C4-2B (cell line): Measurements from ENCODE around the gene HSD17B8.

Experiments used
- H3K27ac ChIP-seq: fragments of 450-650 bp; 2 replicates; pipeline ENCODE4 v1.5.1; 2017
- CTCF ChIP-seq: fragments of 450-650 bp; conservative IDR thresholded peaks from 2 replicates; pipeline ENCODE4 v1.5.1; 2017; ENCODE audit warnings: mild to moderate bottlenecking
- ZFX ChIP-seq: fragments of 450-650 bp; IDR thresholded peaks from 2 replicates; pipeline ENCODE4 v1.6.1; 2017

Gene HSD17B8

GRCh38 chr6:33171880-33172687 lies 32.4 kb upstream of the HSD17B8 start:
- no peak overlapping the region for H3K27ac ChIP-seq
- no peak for TF ChIP-seq ZFX
- TF ChIP-seq CTCF: no peak

DNA sequence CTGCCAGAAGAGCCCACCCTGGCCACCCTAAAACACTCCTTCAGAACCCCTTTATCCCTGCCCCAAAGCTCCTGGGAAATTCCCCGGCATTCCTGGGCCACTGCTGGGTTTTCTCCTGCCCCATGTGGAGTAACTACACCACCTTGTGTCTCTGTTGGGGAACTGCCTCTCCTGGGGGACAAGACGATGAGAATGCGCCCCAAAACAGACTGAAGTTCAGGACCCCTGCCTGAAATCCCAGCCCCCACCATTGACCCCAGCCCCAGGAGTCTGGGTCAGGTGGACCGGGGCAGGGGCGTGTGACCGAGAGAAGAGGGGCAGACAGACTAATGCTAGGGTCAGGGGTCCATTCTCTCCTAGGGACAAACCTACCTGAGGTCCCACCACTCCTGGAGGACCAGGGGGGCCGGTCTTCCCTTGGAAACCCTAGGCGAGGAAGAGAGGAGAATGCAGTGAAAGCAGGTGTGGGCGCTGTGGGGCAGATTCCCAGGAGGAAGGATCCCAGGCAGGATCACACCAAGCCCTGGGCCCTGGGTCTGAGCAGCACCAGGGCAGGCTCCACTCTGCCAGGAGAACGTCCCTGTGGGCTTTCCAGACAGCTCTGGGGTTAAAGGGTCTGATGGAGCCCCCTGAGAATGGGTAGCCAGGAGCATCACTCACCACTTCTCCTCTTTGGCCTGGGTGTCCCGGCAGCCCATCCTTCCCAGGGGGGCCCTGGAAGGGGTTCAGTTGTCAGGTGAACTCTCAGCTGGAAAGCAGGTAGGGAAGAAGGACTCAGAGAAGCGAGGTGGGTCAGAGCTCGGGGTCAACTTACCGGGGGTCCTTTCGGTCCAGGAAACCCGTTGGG lies 31.5 kb upstream of the HSD17B8 start:
- H3K27ac ChIP-seq: no peak overlapping the region
- TF ChIP-seq ZFX: no peak
- no peak; the same call in 1 of the 2 replicates for TF ChIP-seq CTCF

DNA sequence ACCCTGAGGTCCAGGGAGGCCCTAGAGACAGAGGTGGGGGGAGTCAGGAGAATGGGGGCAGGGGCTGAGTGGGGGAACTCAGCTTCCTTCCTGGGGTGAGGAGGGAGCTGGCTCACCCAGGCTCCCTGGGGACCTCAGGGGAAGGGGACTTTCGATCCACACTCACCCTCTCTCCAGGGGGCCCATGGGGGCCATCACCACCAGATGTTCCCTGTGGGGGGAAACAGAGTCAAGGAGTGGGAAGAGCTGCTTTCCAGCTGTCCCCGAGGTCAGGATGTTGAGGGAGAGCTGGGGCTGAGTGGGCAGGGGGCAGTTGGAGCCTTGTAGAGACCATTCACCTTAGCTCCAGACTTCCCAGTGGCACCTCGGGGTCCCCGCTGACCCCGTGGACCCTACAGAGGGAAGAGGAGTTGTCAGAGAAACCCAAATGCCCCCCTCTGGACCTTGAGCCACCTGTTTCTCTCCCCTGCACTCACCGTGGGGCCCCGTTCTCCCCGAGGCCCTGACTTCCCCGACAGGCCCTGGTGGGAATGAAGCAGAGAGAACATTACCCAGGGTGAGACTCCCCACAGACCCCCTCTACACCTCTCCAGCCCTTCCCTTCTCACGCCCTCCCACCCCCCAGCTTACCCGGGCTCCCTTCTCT lies 30.8 kb upstream of the HSD17B8 start:
- H3K27ac ChIP-seq: no peak overlapping the region
- no peak for TF ChIP-seq CTCF
- TF ChIP-seq ZFX: no peak

GRCh38 chr6:33174784-33175183 lies 29.7 kb upstream of the HSD17B8 start:
- TF ChIP-seq CTCF (no peak), ZFX (no peak)
- no peak overlapping the region for H3K27ac ChIP-seq

DNA sequence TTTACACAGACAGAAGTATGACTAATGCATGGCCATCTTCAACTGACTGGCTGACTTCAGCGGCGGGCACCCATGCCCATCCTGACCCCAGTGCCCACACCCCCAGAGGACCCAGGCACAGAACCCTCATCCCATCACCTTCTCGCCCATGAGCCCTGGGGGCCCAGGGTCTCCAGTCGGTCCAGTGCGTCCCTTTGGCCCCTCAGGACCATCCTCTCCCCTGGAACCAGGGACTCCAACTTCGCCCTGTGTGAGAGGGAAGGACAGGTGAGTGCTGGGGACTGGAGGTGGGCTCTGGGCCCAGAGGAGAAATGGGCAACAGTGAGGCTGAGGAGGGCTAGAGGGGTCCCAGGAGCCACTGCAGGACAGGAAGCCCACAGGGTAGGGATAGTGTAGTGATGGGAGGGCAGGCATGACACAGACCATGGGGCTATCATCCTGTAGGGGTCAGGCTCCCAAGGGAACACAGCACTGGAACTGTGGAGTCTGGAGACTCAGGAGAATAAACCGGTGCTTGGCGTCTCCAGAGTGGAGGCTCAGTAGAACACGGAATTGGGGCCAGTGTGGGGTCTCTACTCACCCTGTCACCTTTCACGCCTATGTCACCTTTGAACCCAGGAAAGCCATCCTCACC lies 28.9 kb upstream of the HSD17B8 start:
- TF ChIP-seq CTCF: no peak
- TF ChIP-seq ZFX: no peak
- no peak overlapping the region for H3K27ac ChIP-seq

DNA sequence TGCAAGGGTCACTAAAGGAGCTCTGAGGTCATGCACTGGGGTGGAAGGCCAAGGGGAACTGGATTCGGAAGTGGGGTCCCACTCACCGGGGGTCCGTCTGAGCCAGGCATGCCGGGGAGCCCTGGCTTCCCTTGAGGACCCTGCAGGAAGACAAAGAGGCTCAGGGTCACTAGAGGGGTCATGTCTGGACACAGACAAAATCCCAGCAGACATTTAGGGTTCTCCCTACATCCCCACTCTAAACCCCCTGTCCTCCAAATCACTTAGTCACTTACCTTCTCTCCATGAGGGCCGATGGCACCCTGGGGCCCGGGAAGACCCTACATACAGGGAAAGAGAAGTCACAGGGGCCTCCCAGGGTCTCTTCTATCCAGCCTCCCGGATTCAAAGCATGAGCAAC lies 27.5 kb upstream of the HSD17B8 start:
- H3K27ac ChIP-seq: no peak overlapping the region
- TF ChIP-seq CTCF: no peak
- TF ChIP-seq ZFX: no peak
